ENCODE data around the gene THBS3. TPM values are rescaled to one million over a fixed set of nuclear protein-coding genes. Genes with fewer than 3 reads are reported as not detected.
A peak's percentile ranks its signal among the peaks of the same experiment; 100 is the strongest.

THBS3 gene
- total and polyA plus RNA-seq, 2 of the 13 experiments (the other 11 are each of a cell fraction or from before 2014, with no cell fraction given): 0.86 to 3.6 TPM

GRCh38 chr1:155167166-155168104 is 40.3 kb downstream of the THBS3 start (continued):
- TF ChIP-seq ZBTB40 (IDR thresholded peaks at IDR 0.05) (no peak), ZBTB40 (CRISPR knock-in tag; IDR thresholded peaks at IDR 0.05) (no peak), RCOR2 (CRISPR knock-in tag; IDR thresholded peaks at IDR 0.05) (no peak), SRSF9 (IDR thresholded peaks at IDR 0.05; ENCODE audit: borderline replicate concordance, insufficient read depth, low read depth, low read length, poor library complexity, severe bottlenecking) (no peak), ZNF609 (CRISPR knock-in tag; IDR thresholded peaks at IDR 0.05; ENCODE audit: borderline replicate concordance) (peak; percentile 14; the same call in 1 of the 2 replicates), ZNF225 (CRISPR knock-in tag; IDR thresholded peaks at IDR 0.05) (no peak), TRIM24 (CRISPR knock-in tag; IDR thresholded peaks at IDR 0.05) (0 out of 2 replicates have a peak, but pooled peaks have one; percentile 25), ZBTB7B (CRISPR knock-in tag; IDR thresholded peaks at IDR 0.05) (no peak), HNF4G (IDR thresholded peaks at IDR 0.05; ENCODE audit: borderline replicate concordance, low read depth, low read length) (no peak), HNF4G (CRISPR knock-in tag; IDR thresholded peaks at IDR 0.05; ENCODE audit: borderline replicate concordance, low read depth) (no peak), STAG1 (CRISPR knock-in tag; IDR thresholded peaks at IDR 0.05) (peak; percentile 98), ZNF335 (CRISPR knock-in tag; IDR thresholded peaks at IDR 0.05) (peak; percentile 29; the same call in 1 of the 2 replicates), MED1 (CRISPR knock-in tag; IDR thresholded peaks at IDR 0.05) (no peak; the same call in 1 of the 2 replicates), SIN3B (IDR thresholded peaks at IDR 0.05; ENCODE audit: low read length) (no peak), THYN1 (CRISPR knock-in tag; IDR thresholded peaks at IDR 0.05; ENCODE audit: borderline replicate concordance, low read depth) (no peak)
